HG03342 (cell line): ENCODE measurements around the gene PIK3C2G.

Experiments used
- ATAC-seq: cut with Tn5 transposase; IDR thresholded peaks from one replicate; pipeline ENCODE4 v1.9.1; 2021; ENCODE audit warnings: mild to moderate bottlenecking, moderate library complexity; ENCODE audit not compliant: unreplicated experiment

PIK3C2G gene

GRCh38 chr12:18270958-18271460, 9.7 kb downstream of the PIK3C2G start:
- no peak for ATAC-seq

- no peak for ATAC-seq
These were observed 14.7 kb downstream of the PIK3C2G start for GRCh38 chr12:18275981-18276380.

GRCh38 chr12:18277196-18277595, 15.9 kb downstream of the PIK3C2G start:
- no peak for ATAC-seq

GRCh38 chr12:18280728-18281127, 19.4 kb downstream of the PIK3C2G start:
- ATAC-seq = no peak

- no peak for ATAC-seq
These were observed 20.6 kb downstream of the PIK3C2G start for GRCh38 chr12:18281941-18282340.

- ATAC-seq = no peak
These were observed 22.5 kb downstream of the PIK3C2G start for GRCh38 chr12:18283831-18284230.

GRCh38 chr12:18284386-18284785, 23.1 kb downstream of the PIK3C2G start:
- no peak for ATAC-seq

GRCh38 chr12:18285161-18285560, 23.8 kb downstream of the PIK3C2G start:
- ATAC-seq = no peak

GRCh38 chr12:18290386-18290785, 29.1 kb downstream of the PIK3C2G start:
- no peak for ATAC-seq

- ATAC-seq = no peak
These were observed 33.6 kb downstream of the PIK3C2G start for GRCh38 chr12:18294889-18295288.

GRCh38 chr12:18296201-18296908, 35.0 kb downstream of the PIK3C2G start:
- no peak for ATAC-seq

GRCh38 chr12:18296909-18297280, 35.6 kb downstream of the PIK3C2G start:
- no peak for ATAC-seq

- no peak for ATAC-seq
These were observed 36.6 kb downstream of the PIK3C2G start for GRCh38 chr12:18297902-18298301.

- no peak for ATAC-seq
These were observed 41.6 kb downstream of the PIK3C2G start for GRCh38 chr12:18302809-18303430.

GRCh38 chr12:18304609-18305008, 43.3 kb downstream of the PIK3C2G start:
- ATAC-seq = no peak

- no peak for ATAC-seq
These were observed 45.0 kb downstream of the PIK3C2G start for GRCh38 chr12:18306311-18306710.

GRCh38 chr12:18313306-18313705, 52.0 kb downstream of the PIK3C2G start:
- ATAC-seq = no peak

- ATAC-seq = no peak
These were observed 58.8 kb downstream of the PIK3C2G start for GRCh38 chr12:18320036-18320617.

GRCh38 chr12:18320976-18321375, 59.7 kb downstream of the PIK3C2G start:
- no peak for ATAC-seq

- no peak for ATAC-seq
These were observed 61.8 kb downstream of the PIK3C2G start for GRCh38 chr12:18323159-18323558.

GRCh38 chr12:18327036-18327435, 65.7 kb downstream of the PIK3C2G start:
- ATAC-seq = no peak

- ATAC-seq = no peak
These were observed 70.9 kb downstream of the PIK3C2G start for GRCh38 chr12:18332173-18332572.
